HepG2 (cell line): ENCODE results near the gene RIMBP2. TPM values are rescaled to one million over a fixed set of nuclear protein-coding genes. Genes with fewer than 3 reads are reported as not detected.

Source experiments
- ATAC-seq: fragments of 200-7000 bp; cut with Tn5 transposase; 3 replicates; pipeline ENCODE4 v1.9.1; 2020; ENCODE audit warnings: mild to moderate bottlenecking, moderate library complexity
- BruUV-seq: library from RNA; stranded (reverse); fragments of 400-500 nt; replicated peaks from 2 replicates; lab custom pipeline; 2021; lab: Mats Ljungman, UMichigan
- CTCF ChIA-PET: fragments of 300-600 bp; formaldehyde crosslinking; extraction: SDS; loops from one replicate; lab custom pipeline; 2021; ENCODE audit warnings: low total read pairs, inconsistent platforms, low intra/inter-chr PET ratio; lab: Yijun Ruan, JAX
- POLR2A ChIA-PET: fragments of 350-600 bp; sonication (Branson Sonifier 250); formaldehyde crosslinking; loops from one replicate; lab custom pipeline; 2020; ENCODE audit warnings: antibody characterized with exemption, inconsistent platforms; lab: Yijun Ruan, JAX
- DNase-seq: peaks from one replicate; pipeline ENCODE4 v3.0.0-alpha.2; 2015; ENCODE audit warnings: low spot score
- FAIRE-seq: peaks from 3 replicates; lab custom pipeline; 2011; peaks lifted over from hg19 to GRCh38; lab: Jason Lieb, UNC
- H2AFZ ChIP-seq: one replicate; pipeline ENCODE4 v1.6.1; 2011; ENCODE audit warnings: low read length, inconsistent platforms
- H3K27ac ChIP-seq: fragments of 300-600 bp; 3 replicates; pipeline ENCODE4 v1.8.0; 2011; ENCODE audit warnings: mixed run types, mild to moderate bottlenecking, mixed read lengths, low read length, inconsistent platforms; ENCODE audit not compliant: insufficient read depth; ENCODE audit errors: extremely low read length
- H3K27me3 ChIP-seq, 2 experiments: fragments of 200-600 bp in 1 of 2; 2 replicates in 1 of 2; 3 replicates in 1 of 2; pipeline versions ENCODE4 v1.6.0 to v1.8.0; 2011; ENCODE audit warnings: low read length in 2 of 2, mild to moderate bottlenecking in 2 of 2, moderate library complexity in 2 of 2, inconsistent platforms in 1 of 2; ENCODE audit not compliant: insufficient read depth in 2 of 2, control insufficient read depth in 1 of 2
- H3K36me3 ChIP-seq, 2 experiments: fragments of 200-600 bp in 1 of 2; replicated peaks in 1 of 2; 2 replicates in 1 of 2; 3 replicates in 1 of 2; pipeline versions ENCODE4 v1.5.1 to v1.8.0; 2011; ENCODE audit warnings: low read length in 2 of 2, inconsistent platforms in 1 of 2; ENCODE audit not compliant: insufficient read depth in 2 of 2, control insufficient read depth in 1 of 2
- H3K4me1 ChIP-seq: 2 replicates; pipeline ENCODE4 v1.5.1; 2012; ENCODE audit warnings: low read length, inconsistent platforms; ENCODE audit not compliant: insufficient read depth
- H3K4me2 ChIP-seq: 2 replicates; pipeline ENCODE4 v1.6.0; 2011; ENCODE audit warnings: low read depth, low read length, inconsistent platforms
- H3K4me3 ChIP-seq, 3 experiments: fragments of 200-600 bp in 1 of 3; sonication (generic), shearing (Covaris generic) in 1 of 3; replicated peaks in 1 of 3; 2 replicates each; pipeline ENCODE4 v1.5.1; 2011 to 2016; ENCODE audit warnings: low read length in 3 of 3, inconsistent platforms in 2 of 3, low read depth in 2 of 3, mild to moderate bottlenecking in 2 of 3, control low read depth in 1 of 3, mixed read lengths in 1 of 3; ENCODE audit not compliant: insufficient read depth in 1 of 3
- H3K79me2 ChIP-seq: one replicate; pipeline ENCODE4 v1.6.1; 2011; ENCODE audit warnings: low read length, inconsistent platforms; ENCODE audit not compliant: insufficient read depth
- H3K9ac ChIP-seq: 2 replicates; pipeline ENCODE4 v1.6.0; 2011; ENCODE audit warnings: mild to moderate bottlenecking, low read depth, low read length, inconsistent platforms; ENCODE audit not compliant: insufficient read depth
- H3K9me3 ChIP-seq: 2 replicates; pipeline ENCODE4 v1.5.1; 2012; ENCODE audit warnings: mild to moderate bottlenecking, low read length
- H4K20me1 ChIP-seq: 2 replicates; pipeline ENCODE4 v1.6.0; 2011; ENCODE audit warnings: inconsistent platforms, mild to moderate bottlenecking, low read length, moderate library complexity; ENCODE audit not compliant: insufficient read depth
- CEBPZ ChIP-seq: IDR thresholded peaks from 2 replicates; pipeline ENCODE4 v1.6.1; 2012; ENCODE audit warnings: low read length, improper control_type of control experiment
- CENPBD1 ChIP-seq: sonication (generic); formaldehyde crosslinking; IDR thresholded peaks from 2 replicates; pipeline ENCODE4 v1.8.0; 2022; ENCODE audit warnings: missing genetic modification reagents, low read depth, mild to moderate bottlenecking, borderline replicate concordance
- ELF1 ChIP-seq: sonication (generic); formaldehyde crosslinking; IDR thresholded peaks from 2 replicates; pipeline ENCODE4 v1.4.0; 2020; ENCODE audit warnings: missing genetic modification reagents
- HDAC6 ChIP-seq: fragments of 200-600 bp; sonication (generic); IDR thresholded peaks from 2 replicates; pipeline ENCODE4 v1.7.0; 2017; ENCODE audit warnings: mild to moderate bottlenecking, antibody characterized with exemption, low read length, low read depth
- KLF13 ChIP-seq: sonication (generic); formaldehyde crosslinking; IDR thresholded peaks from 2 replicates; pipeline ENCODE4 v1.4.0; 2020; ENCODE audit warnings: mild to moderate bottlenecking, missing genetic modification reagents
- MXD4 ChIP-seq: IDR thresholded peaks from 2 replicates; pipeline ENCODE4 v1.6.1; 2016; ENCODE audit warnings: mild to moderate bottlenecking, missing biosample characterization, missing genetic modification reagents
- NFAT5 ChIP-seq: sonication (generic); formaldehyde crosslinking; IDR thresholded peaks from 2 replicates; pipeline ENCODE4 v1.4.0; 2020; ENCODE audit warnings: missing genetic modification reagents
- RCOR2 ChIP-seq: IDR thresholded peaks from 2 replicates; pipeline ENCODE4 v1.6.1; 2016; ENCODE audit warnings: missing biosample characterization, missing genetic modification reagents
- TEAD3 ChIP-seq: optimal IDR thresholded peaks from 2 replicates; pipeline ENCODE3; 2016; ENCODE audit warnings: borderline replicate concordance
- ZFAT ChIP-seq: sonication (generic); formaldehyde crosslinking; conservative IDR thresholded peaks from 2 replicates; pipeline ENCODE4 v1.8.1; 2023; ENCODE audit warnings: missing genetic modification reagents, inconsistent platforms
- ZNF143 ChIP-seq: sonication (generic); formaldehyde crosslinking; IDR thresholded peaks from 2 replicates; pipeline ENCODE4 v1.4.0; 2020; ENCODE audit warnings: missing genetic modification reagents
- ZNF678 ChIP-seq: sonication (generic); formaldehyde crosslinking; IDR thresholded peaks from 2 replicates; pipeline ENCODE4 v1.4.0; 2020; ENCODE audit warnings: mild to moderate bottlenecking, missing genetic modification reagents
- ZNF768 ChIP-seq: sonication (generic); formaldehyde crosslinking; IDR thresholded peaks from 2 replicates; pipeline ENCODE4 v1.4.0; 2020; ENCODE audit warnings: missing genetic modification reagents
- ZNF816 ChIP-seq: sonication (generic); formaldehyde crosslinking; IDR thresholded peaks from 2 replicates; pipeline ENCODE4 v1.8.0; 2022; ENCODE audit warnings: missing genetic modification reagents, mild to moderate bottlenecking, borderline replicate concordance
- WGBS: methylation state at CpG from one replicate; pipeline ENCODE4 v1.1.6; 2017; ENCODE audit warnings: low lambda C conversion rate; 5-methylcytosine and 5-hydroxymethylcytosine counted together
- in situ Hi-C: cut with HindIII; loops from 2 replicates; pipeline ENCODE4 v1.10.0; 2017; ENCODE audit warnings: low pct_unique_long_range_greater_than_20kb; ENCODE audit not compliant: extremely low pct_ligation_motif_present
- intact Hi-C: fragments of 100-400 bp; cut with micrococcal nuclease; formaldehyde crosslinking; loops from one replicate; pipeline ENCODE4 v1.10.0; 2022; ENCODE audit not compliant: unreplicated experiment
- polyA plus RNA-seq, 8 experiments: library from polyadenylated mRNA; depleted of rRNA in 3 of 8; stranded (reverse) in 7 of 8; unstranded in 1 of 8; fragments of >200 nt; fragmentation: Illumina TruSeq in 4 of 8; extraction: Trizol in 4 of 8; gene quantifications; 2 replicates each; pipeline versions ENCODE4 v1.2.1 to v1.2.3, GENCODE V29; 2011 to 2016; ENCODE audit warnings: low read depth in 4 of 8, missing spikeins in 1 of 8, mixed read lengths in 1 of 8; ENCODE audit not compliant: insufficient read depth in 1 of 8
- total RNA-seq, 5 experiments: library from RNA; depleted of rRNA; stranded (reverse); fragments of >200 nt; fragmentation: Illumina TruSeq; extraction: Trizol; gene quantifications; 2 replicates each; pipeline ENCODE4 v1.2.3, GENCODE V29; 2016; ENCODE audit warnings: low read depth in 1 of 5

RIMBP2 gene
- total and polyA plus RNA-seq, 2 of the 13 experiments (the other 11 are each of a cell fraction or from before 2014, with no cell fraction given) = 0.03 TPM; not detected in 1

DNA sequence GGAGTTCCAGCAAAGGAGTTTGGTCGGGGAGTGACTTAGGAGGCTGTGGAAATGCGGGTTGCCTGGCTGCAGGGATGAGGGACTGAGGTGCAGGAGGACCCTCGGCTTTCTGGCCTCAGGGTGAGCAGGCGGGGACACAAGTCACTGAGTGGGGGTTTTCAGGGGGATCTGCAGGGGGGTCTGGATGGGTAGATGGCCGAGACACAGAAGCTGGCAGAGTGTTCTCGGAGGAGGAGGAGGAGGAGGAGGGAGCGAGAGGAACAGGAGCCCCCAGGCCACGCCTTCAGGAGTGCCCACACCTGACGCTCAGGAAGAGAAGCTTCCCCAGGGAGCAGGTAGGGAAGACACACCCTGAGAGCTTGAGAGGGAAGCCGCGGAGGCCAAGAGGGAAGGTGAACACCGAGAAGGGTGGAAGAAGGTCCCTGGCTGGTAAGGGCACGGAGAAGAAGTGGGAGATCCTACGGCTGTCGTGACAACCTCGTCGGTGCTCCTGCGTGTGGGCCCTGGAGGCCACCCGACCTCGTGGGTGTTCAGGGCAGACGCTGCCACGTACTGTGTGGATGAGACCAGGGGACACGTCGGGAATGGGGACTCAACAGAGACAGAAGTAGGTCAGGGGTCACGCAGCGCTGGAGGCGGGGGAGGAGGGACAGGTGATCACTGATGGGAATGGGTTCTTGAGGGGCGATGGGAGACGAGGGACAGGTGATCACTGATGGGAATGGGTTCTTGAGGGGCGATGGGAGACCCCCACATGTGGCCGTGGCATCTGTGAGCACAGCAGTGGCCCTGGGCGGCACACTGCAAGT is 269.0 kb downstream of the RIMBP2 start:
- no peaks in the 10 kb centered on the region for H3K36me3 ChIP-seq
- ATAC-seq (no peak), DNase-seq (no peak), FAIRE-seq (no peak)
- POLR2A ChIA-PET = no interaction called here
- no peak overlapping the region for H3K9ac ChIP-seq
- no peak overlapping the region for H2AFZ ChIP-seq
- no TSS peak for BruUV-seq
- 21% methylated on average over 29 of the region's 32 CpGs for WGBS
- H3K4me1 ChIP-seq = no peaks in the 10 kb centered on the region
- H3K4me2 ChIP-seq = no peak overlapping the region
- CTCF ChIA-PET = no interaction called here
- no peaks in the 10 kb centered on the region for H3K79me2 ChIP-seq
- H3K27me3 ChIP-seq = peaks cover 8 to 33% of the 10 kb centered on the region in 2 experiments; a peak in 3 of 5 replicates
- in situ Hi-C loops = no loop called here
- no peak overlapping the region for H3K4me3 ChIP-seq
- H3K27ac ChIP-seq = no peak overlapping the region
- no peaks in the 10 kb centered on the region for H4K20me1 ChIP-seq
- intact Hi-C loops = no loop called here
- no peaks in the 10 kb centered on the region for H3K9me3 ChIP-seq
- TF ChIP-seq ZNF768 = no peak
- no peak for TF ChIP-seq MXD4
- TF ChIP-seq ZNF143 (CRISPR knock-in tag) = no peak
- no peak for TF ChIP-seq ZNF816 (CRISPR knock-in tag)
- no peak for TF ChIP-seq HDAC6
- TF ChIP-seq TEAD3 (CRISPR knock-in tag) = no peak
- TF ChIP-seq RCOR2 (CRISPR knock-in tag) = no peak
- no peak for TF ChIP-seq KLF13 (CRISPR knock-in tag)
- no peak for TF ChIP-seq ZNF678 (CRISPR knock-in tag)
- TF ChIP-seq NFAT5 = no peak
- TF ChIP-seq ZFAT (CRISPR knock-in tag) = no peak
- TF ChIP-seq CENPBD1 = no peak
- TF ChIP-seq ELF1 = no peak
- TF ChIP-seq CEBPZ = no peak
